ENCODE results near the gene VPS11.

GRCh38 chr11:119114351-119114750 lies 46.7 kb downstream of the VPS11 start:
- TF ChIP-seq, protein P1, sequence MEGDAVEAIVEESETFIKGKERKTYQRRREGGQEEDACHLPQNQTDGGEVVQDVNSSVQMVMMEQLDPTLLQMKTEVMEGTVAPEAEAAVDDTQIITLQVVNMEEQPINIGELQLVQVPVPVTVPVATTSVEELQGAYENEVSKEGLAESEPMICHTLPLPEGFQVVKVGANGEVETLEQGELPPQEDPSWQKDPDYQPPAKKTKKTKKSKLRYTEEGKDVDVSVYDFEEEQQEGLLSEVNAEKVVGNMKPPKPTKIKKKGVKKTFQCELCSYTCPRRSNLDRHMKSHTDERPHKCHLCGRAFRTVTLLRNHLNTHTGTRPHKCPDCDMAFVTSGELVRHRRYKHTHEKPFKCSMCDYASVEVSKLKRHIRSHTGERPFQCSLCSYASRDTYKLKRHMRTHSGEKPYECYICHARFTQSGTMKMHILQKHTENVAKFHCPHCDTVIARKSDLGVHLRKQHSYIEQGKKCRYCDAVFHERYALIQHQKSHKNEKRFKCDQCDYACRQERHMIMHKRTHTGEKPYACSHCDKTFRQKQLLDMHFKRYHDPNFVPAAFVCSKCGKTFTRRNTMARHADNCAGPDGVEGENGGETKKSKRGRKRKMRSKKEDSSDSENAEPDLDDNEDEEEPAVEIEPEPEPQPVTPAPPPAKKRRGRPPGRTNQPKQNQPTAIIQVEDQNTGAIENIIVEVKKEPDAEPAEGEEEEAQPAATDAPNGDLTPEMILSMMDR (conservative IDR thresholded peaks at IDR 0.05; ENCODE audit: low read depth in 2 of 2), result no peak
- TF ChIP-seq POLR2AphosphoS5 (IDR thresholded peaks at IDR 0.05; ENCODE audit: low read depth) (no peak), CREB1 (CRISPR knock-in tag; IDR thresholded peaks at IDR 0.05; ENCODE audit: low read depth) (no peak), EZH2 (IDR thresholded peaks at IDR 0.05; ENCODE audit: low read depth, unreplicated experiment) (no peak), EZH2phosphoT487 (IDR thresholded peaks at IDR 0.05; ENCODE audit: unreplicated experiment) (no peak), ZNF462 (CRISPR knock-in tag; IDR thresholded peaks at IDR 0.05) (no peak), JUNB (IDR thresholded peaks at IDR 0.05; ENCODE audit: unreplicated experiment) (no peak)
- TF ChIP-seq, protein P2, sequence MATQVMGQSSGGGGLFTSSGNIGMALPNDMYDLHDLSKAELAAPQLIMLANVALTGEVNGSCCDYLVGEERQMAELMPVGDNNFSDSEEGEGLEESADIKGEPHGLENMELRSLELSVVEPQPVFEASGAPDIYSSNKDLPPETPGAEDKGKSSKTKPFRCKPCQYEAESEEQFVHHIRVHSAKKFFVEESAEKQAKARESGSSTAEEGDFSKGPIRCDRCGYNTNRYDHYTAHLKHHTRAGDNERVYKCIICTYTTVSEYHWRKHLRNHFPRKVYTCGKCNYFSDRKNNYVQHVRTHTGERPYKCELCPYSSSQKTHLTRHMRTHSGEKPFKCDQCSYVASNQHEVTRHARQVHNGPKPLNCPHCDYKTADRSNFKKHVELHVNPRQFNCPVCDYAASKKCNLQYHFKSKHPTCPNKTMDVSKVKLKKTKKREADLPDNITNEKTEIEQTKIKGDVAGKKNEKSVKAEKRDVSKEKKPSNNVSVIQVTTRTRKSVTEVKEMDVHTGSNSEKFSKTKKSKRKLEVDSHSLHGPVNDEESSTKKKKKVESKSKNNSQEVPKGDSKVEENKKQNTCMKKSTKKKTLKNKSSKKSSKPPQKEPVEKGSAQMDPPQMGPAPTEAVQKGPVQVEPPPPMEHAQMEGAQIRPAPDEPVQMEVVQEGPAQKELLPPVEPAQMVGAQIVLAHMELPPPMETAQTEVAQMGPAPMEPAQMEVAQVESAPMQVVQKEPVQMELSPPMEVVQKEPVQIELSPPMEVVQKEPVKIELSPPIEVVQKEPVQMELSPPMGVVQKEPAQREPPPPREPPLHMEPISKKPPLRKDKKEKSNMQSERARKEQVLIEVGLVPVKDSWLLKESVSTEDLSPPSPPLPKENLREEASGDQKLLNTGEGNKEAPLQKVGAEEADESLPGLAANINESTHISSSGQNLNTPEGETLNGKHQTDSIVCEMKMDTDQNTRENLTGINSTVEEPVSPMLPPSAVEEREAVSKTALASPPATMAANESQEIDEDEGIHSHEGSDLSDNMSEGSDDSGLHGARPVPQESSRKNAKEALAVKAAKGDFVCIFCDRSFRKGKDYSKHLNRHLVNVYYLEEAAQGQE (IDR thresholded peaks at IDR 0.05; ENCODE audit: unreplicated experiment), result no peak

Data from GM23338 (cell line).